A549 (cell line): ENCODE data around the gene SUPT5H. TPM values are rescaled to one million over a fixed set of nuclear protein-coding genes. Genes with fewer than 3 reads are reported as not detected.
A peak's percentile ranks its signal among the peaks of the same experiment; 100 is the strongest.

Experiments
- ATAC-seq, 2 experiments: fragments of 200-7000 bp in 1 of 2; fragments of >200 bp in 1 of 2; cut with Nextera tagmentation in 1 of 2; cut with Tn5 transposase in 1 of 2; 3 replicates each; pipeline versions ENCODE4 v1.8.0 to v1.9.1; 2018 to 2020; ENCODE audit warnings: mild to moderate bottlenecking in 1 of 2, moderate library complexity in 1 of 2
- CTCF ChIA-PET: fragments of 300-600 bp; sonication (Branson Sonifier 250); formaldehyde crosslinking; extraction: SDS; loops from one replicate; lab custom pipeline; 2021; ENCODE audit warnings: antibody characterized with exemption, inconsistent platforms; lab: Yijun Ruan, JAX
- POLR2A ChIA-PET: fragments of 350-600 bp; formaldehyde crosslinking; extraction: SDS; loops from one replicate; lab custom pipeline; 2021; ENCODE audit warnings: antibody characterized with exemption, inconsistent platforms; lab: Yijun Ruan, JAX
- DNase-seq, 2 experiments: peaks; one replicate each; pipeline versions ENCODE4 v3.0.0 to v3.0.0-alpha.2; 2011 to 2016; ENCODE audit warnings: low read depth in 1 of 2, low spot score in 1 of 2
- FAIRE-seq: peaks from 2 replicates; lab custom pipeline; 2011; peaks lifted over from hg19 to GRCh38; lab: Jason Lieb, UNC
- H3K27ac ChIP-seq, 2 experiments: fragments of >200 bp; sonication (Bioruptor Twin); formaldehyde crosslinking; 3 replicates each; pipeline ENCODE4 v1.5.1; 2016 to 2017
- H3K4me1 ChIP-seq: fragments of >200 bp; sonication (Bioruptor Twin); formaldehyde crosslinking; 3 replicates; pipeline ENCODE4 v1.6.1; 2016
- H3K4me2 ChIP-seq: fragments of >200 bp; sonication (Bioruptor Twin); formaldehyde crosslinking; 3 replicates; pipeline ENCODE4 v1.6.1; 2016
- H3K4me3 ChIP-seq: fragments of >200 bp; sonication (Bioruptor Twin); formaldehyde crosslinking; 3 replicates; pipeline ENCODE4 v1.5.1; 2016
- H3K9me3 ChIP-seq: fragments of >200 bp; sonication (Bioruptor Twin); formaldehyde crosslinking; 3 replicates; pipeline ENCODE4 v1.6.1; 2016
- BCL3 ChIP-seq: fragments of >200 bp; sonication (Bioruptor Twin); formaldehyde crosslinking; IDR thresholded peaks from 3 replicates; pipeline ENCODE4 v1.6.1; 2016
- BHLHE40 ChIP-seq: IDR thresholded peaks from 2 replicates; pipeline ENCODE4 v1.6.1; 2012; ENCODE audit warnings: low read depth, low read length, inconsistent platforms
- CEBPB ChIP-seq, 2 experiments: fragments of >200 bp in 1 of 2; sonication (Bioruptor Twin) in 1 of 2; formaldehyde crosslinking in 1 of 2; IDR thresholded peaks; 2 replicates each; pipeline ENCODE4 v1.6.1; 2012 to 2016
- EHMT2 ChIP-seq: fragments of 200-600 bp; sonication (generic); IDR thresholded peaks from 2 replicates; pipeline ENCODE4 v1.6.1; 2016; ENCODE audit warnings: antibody characterized with exemption, low read depth, mild to moderate bottlenecking, moderate library complexity
- ESRRA ChIP-seq: fragments of 150-350 bp; IDR thresholded peaks from 2 replicates; pipeline ENCODE4 v1.6.1; 2014; ENCODE audit warnings: mild to moderate bottlenecking, low read length, borderline replicate concordance
- GATA3 ChIP-seq: IDR thresholded peaks from 2 replicates; pipeline ENCODE4 v1.6.1; 2012; ENCODE audit warnings: borderline replicate concordance
- HMGXB4 ChIP-seq: fragments of 250-450 bp; sonication (Bioruptor Pico); IDR thresholded peaks from 2 replicates; pipeline ENCODE4 v1.5.0; 2021; ENCODE audit warnings: mild to moderate bottlenecking, moderate library complexity, borderline replicate concordance
- HOXB13 ChIP-seq: fragments of 250-450 bp; sonication (Bioruptor Pico); IDR thresholded peaks from 2 replicates; pipeline ENCODE4 v1.5.0; 2020; ENCODE audit warnings: low read depth, mild to moderate bottlenecking, moderate library complexity
- NPAS2 ChIP-seq: fragments of 250-450 bp; sonication (Bioruptor Pico); IDR thresholded peaks from 2 replicates; pipeline ENCODE4 v1.8.0; 2022; ENCODE audit warnings: mild to moderate bottlenecking, moderate library complexity, borderline replicate concordance
- NR3C1 ChIP-seq: fragments of >200 bp; sonication (Bioruptor Twin); formaldehyde crosslinking; IDR thresholded peaks from 3 replicates; pipeline ENCODE4 v1.6.1; 2017
- POLR2A ChIP-seq: IDR thresholded peaks from 2 replicates; pipeline ENCODE4 v1.6.1; 2012; ENCODE audit warnings: mild to moderate bottlenecking, low read length
- POLR2AphosphoS2 ChIP-seq: conservative IDR thresholded peaks from 2 replicates; pipeline ENCODE4 v1.6.1; 2012; ENCODE audit warnings: low read length, improper control_type of control experiment, inconsistent platforms
- RCOR1 ChIP-seq: fragments of 150-350 bp; IDR thresholded peaks from 2 replicates; pipeline ENCODE4 v1.6.1; 2014; ENCODE audit warnings: antibody characterized with exemption, low read length, low read depth
- RNF2 ChIP-seq: fragments of 200-600 bp; sonication (generic); IDR thresholded peaks from 2 replicates; pipeline ENCODE4 v1.6.1; 2016; ENCODE audit warnings: low read depth, mild to moderate bottlenecking, antibody characterized with exemption, moderate library complexity, borderline replicate concordance
- SMC3 ChIP-seq: fragments of >200 bp; sonication (Bioruptor Twin); formaldehyde crosslinking; IDR thresholded peaks from 3 replicates; pipeline ENCODE4 v1.6.1; 2018; ENCODE audit warnings: inconsistent platforms
- SREBF2 ChIP-seq: fragments of 450-650 bp; IDR thresholded peaks from 2 replicates; pipeline ENCODE4 v1.6.1; 2014; ENCODE audit warnings: mild to moderate bottlenecking, moderate library complexity
- TFCP2L1 ChIP-seq: fragments of 250-450 bp; sonication (Bioruptor Pico); IDR thresholded peaks from 2 replicates; pipeline ENCODE4 v1.5.0; 2021; ENCODE audit warnings: mild to moderate bottlenecking
- ZNF302 ChIP-seq: fragments of 250-450 bp; sonication (Bioruptor Pico); IDR thresholded peaks from 2 replicates; pipeline ENCODE4 v1.9.0; 2021; ENCODE audit warnings: inconsistent platforms, mild to moderate bottlenecking, moderate library complexity
- WGBS: methylation state at CpG from one replicate; pipeline ENCODE4 v1.1.6; 2017; ENCODE audit errors: missing lambda C conversion rate; 5-methylcytosine and 5-hydroxymethylcytosine counted together
- polyA plus RNA-seq, 4 experiments: library from polyadenylated mRNA; depleted of rRNA in 3 of 4; stranded (reverse); fragments of >200 nt; fragmentation: RNase III in 1 of 4; extraction: RNeasy Plus Mini Kit Qiagen cat#74134 plus additional on column Dnase treatment in 1 of 4; gene quantifications; 2 replicates in 3 of 4; 3 replicates in 1 of 4; pipeline ENCODE4 v1.2.3, GENCODE V29; 2011 to 2017
- TF ChIP-seq, protein P1 (sequence below): fragments of 250-450 bp; sonication (Bioruptor Pico); IDR thresholded peaks from 2 replicates; pipeline ENCODE4 v1.5.0; 2020; ENCODE audit warnings: low read depth, mild to moderate bottlenecking, moderate library complexity

The SUPT5H gene
- polyA plus RNA-seq, 2 of the 4 experiments (the other 2 are of a cell fraction) = 186 to 222 TPM

- H3K27ac ChIP-seq = no peak overlapping the region
- peak; percentile 99 for FAIRE-seq
- no peak for TF ChIP-seq TFCP2L1 (CRISPR knock-in tag)
- TF ChIP-seq SMC3 = no peak
- TF ChIP-seq POLR2A = no peak
- DNase-seq = no peak
- POLR2A ChIA-PET = interaction anchor here (1.0 to 1.6 kb wide), 3 partner anchors 17 to 27 kb away, joined by 3 to 5 read pairs (median 4); partner anchors contain the start of genes RPS16, SUPT5H and TIMM50
- ATAC-seq = no peak
- H3K9me3 ChIP-seq = no peaks in the 10 kb centered on the region
- peaks cover 5% of the 10 kb centered on the region for H3K4me1 ChIP-seq
- no peak overlapping the region for H3K4me3 ChIP-seq
- CTCF ChIA-PET = interaction anchor here (0.8 to 21.9 kb wide), 10 partner anchors 12 to 209 kb away, joined by 3 to 305 read pairs (median 16); partner anchors contain the start of genes DLL3, EID2B, SUPT5H and TIMM50
- H3K4me2 ChIP-seq = no peak overlapping the region
- WGBS = 89% methylated on average over 3 of the region's 3 CpGs
These were observed 18.0 kb downstream of the SUPT5H start for GRCh38 chr19:39463403-39463802.

GRCh38 chr19:39465956-39466747, 20.8 kb downstream of the SUPT5H start:
- ATAC-seq = no peak
- TF ChIP-seq EHMT2 (no peak), POLR2AphosphoS2 (no peak), SREBF2 (no peak), ESRRA (no peak), TFCP2L1 (CRISPR knock-in tag) (no peak), BCL3 (no peak), CEBPB (IDR thresholded peaks at IDR 0.05) (no peak), NPAS2 (CRISPR knock-in tag) (no peak), HOXB13 (CRISPR knock-in tag) (no peak), BHLHE40 (no peak), RNF2 (no peak), RCOR1 (no peak), HMGXB4 (CRISPR knock-in tag) (no peak), NR3C1 (no peak), GATA3 (no peak), ZNF302 (CRISPR knock-in tag) (no peak)
- TF ChIP-seq, protein P1, sequence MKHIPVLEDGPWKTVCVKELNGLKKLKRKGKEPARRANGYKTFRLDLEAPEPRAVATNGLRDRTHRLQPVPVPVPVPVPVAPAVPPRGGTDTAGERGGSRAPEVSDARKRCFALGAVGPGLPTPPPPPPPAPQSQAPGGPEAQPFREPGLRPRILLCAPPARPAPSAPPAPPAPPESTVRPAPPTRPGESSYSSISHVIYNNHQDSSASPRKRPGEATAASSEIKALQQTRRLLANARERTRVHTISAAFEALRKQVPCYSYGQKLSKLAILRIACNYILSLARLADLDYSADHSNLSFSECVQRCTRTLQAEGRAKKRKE (CRISPR knock-in tag) = no peak
- TF ChIP-seq, all 56 proteins: peak for 0
- Histone ChIP-seq H3K4me2 (no peak overlapping the region), H3K9me3 (no peaks in the 10 kb centered on the region), H3K4me1 (peaks cover 26% of the 10 kb centered on the region), H3K27ac (no peak overlapping the region), H3K4me3 (no peak overlapping the region)
- 95% methylated on average over 18 of the region's 18 CpGs for WGBS
- FAIRE-seq (peak; percentile 65), DNase-seq (no peak)
- ChIA-PET CTCF (interaction anchor here (0.6 to 21.9 kb wide), 14 partner anchors 9 to 355 kb away, joined by 3 to 305 read pairs (median 6); partner anchors contain the start of genes DLL3, EID2B, PLEKHG2 and SUPT5H), POLR2A (interaction anchor here (1.7 kb wide), 1 partner anchor 22 kb away, joined by 6 read pairs; no protein-coding TSS in a partner anchor)
